Skeletal muscle satellite cell (primary cell): Measurements from ENCODE around the gene PIKFYVE.
A peak's percentile ranks its signal among the peaks of the same experiment; 100 is the strongest.

ENCODE experiments used
- H3K27me3 ChIP-seq: 2 replicates; pipeline ENCODE4 v1.7.0; 2013; ENCODE audit warnings: low read length; ENCODE audit not compliant: control insufficient read depth, insufficient read depth
- H3K36me3 ChIP-seq: 2 replicates; pipeline ENCODE4 v1.7.0; 2013; ENCODE audit warnings: mild to moderate bottlenecking, control low read depth, low read length; ENCODE audit not compliant: insufficient read depth
- H3K4me1 ChIP-seq: 2 replicates; pipeline ENCODE4 v1.7.0; 2013; ENCODE audit warnings: low read length; ENCODE audit not compliant: control insufficient read depth, insufficient read depth
- H3K4me2 ChIP-seq: 2 replicates; pipeline ENCODE4 v1.7.0; 2013; ENCODE audit warnings: mild to moderate bottlenecking, low read length
- H3K4me3 ChIP-seq: 2 replicates; pipeline ENCODE4 v1.7.0; 2013; ENCODE audit warnings: low read length
- H3K9ac ChIP-seq: 2 replicates; pipeline ENCODE4 v1.7.0; 2013; ENCODE audit warnings: mild to moderate bottlenecking, low read depth, low read length, moderate library complexity
- H3K9me3 ChIP-seq: replicated peaks from 2 replicates; pipeline ENCODE4 v1.7.0; 2013; ENCODE audit warnings: mild to moderate bottlenecking, control low read depth, low read length

Gene PIKFYVE

DNA sequence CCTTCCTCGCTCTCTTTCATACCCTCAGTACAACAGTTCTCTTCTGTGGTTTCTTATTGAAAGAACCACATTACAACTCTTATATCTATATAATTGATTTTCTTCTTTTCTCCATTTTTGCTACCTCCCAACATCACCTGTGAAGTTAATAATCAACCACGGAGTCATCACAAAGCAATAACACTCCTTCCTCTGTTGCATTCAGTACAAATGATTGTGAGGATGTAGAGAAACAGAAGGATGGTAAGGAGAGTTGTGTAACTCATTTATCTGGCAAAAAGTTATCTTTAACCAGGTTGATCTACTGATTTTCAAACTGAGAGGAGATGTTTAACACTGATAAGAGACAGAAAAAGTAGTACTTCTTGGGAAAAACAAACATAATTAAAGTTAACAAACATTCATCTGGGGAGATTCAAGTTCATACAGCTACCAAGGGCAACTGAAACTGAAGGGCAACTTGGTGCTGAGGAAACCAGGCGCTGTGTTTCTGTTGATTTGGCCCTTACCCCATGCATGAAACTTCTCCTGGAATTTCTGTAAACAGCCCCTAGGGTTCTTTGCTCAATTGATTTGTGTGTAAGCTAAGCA lies 25.3 kb upstream of the PIKFYVE start:
- Histone ChIP-seq H3K36me3 (peaks cover 54% of the 10 kb centered on the region), H3K9me3 (no peaks in the 10 kb centered on the region), H3K4me2 (no peak overlapping the region), H3K27me3 (no peaks in the 10 kb centered on the region), H3K4me3 (no peak overlapping the region), H3K9ac (no peak overlapping the region), H3K4me1 (no peaks in the 10 kb centered on the region)

DNA sequence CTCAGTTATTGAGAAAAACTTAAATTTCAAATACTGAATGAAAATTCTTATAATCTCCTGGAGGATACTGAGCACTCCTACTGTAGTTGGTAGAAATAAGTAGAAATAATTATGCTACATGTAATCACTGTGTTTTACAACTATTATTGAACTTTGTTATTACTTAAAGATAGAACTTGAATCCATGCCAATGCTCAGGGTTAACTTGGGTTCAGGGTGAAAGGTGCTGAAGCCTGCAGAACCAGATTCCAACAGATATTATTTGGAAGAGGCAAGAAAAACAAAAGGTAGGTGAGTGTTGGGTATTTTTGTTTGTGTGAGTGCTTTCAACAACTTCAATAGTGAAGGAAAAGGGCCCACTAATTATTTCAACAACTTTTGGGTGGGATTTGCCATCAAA lies 21.6 kb upstream of the PIKFYVE start:
- peaks cover 54% of the 10 kb centered on the region for H3K36me3 ChIP-seq
- no peak overlapping the region for H3K4me3 ChIP-seq

DNA sequence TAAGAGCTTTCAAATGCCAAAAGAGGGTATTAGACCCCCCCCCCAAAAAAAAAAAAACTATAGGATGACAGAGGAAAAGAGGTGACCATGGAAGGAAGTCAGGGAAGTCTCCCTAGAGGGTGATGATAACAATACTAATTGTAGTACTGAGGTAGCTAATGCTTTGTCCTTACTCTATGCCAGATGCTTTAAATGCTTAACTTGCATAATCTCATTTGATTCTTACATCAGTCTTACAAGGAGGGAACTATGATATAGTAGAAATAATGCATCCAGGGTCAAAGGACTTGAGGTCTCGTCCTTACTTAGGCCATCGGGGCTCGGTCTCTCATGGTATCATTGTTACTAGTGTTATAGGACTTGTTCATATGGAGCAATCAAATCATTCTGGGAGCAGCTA lies 20.3 kb upstream of the PIKFYVE start:
- Histone ChIP-seq H3K4me1 (peaks cover 3% of the 10 kb centered on the region), H3K4me2 (no peak overlapping the region), H3K27me3 (no peaks in the 10 kb centered on the region), H3K36me3 (peaks cover 54% of the 10 kb centered on the region), H3K9me3 (no peaks in the 10 kb centered on the region), H3K4me3 (no peak overlapping the region), H3K9ac (no peak overlapping the region)

More for the DNA sequence above, 21.6 kb upstream of the PIKFYVE start:
- no peaks in the 10 kb centered on the region for H3K9me3 ChIP-seq
- H3K9ac ChIP-seq = no peak overlapping the region
- H3K27me3 ChIP-seq = no peaks in the 10 kb centered on the region
- H3K4me1 ChIP-seq = no peaks in the 10 kb centered on the region
- no peak overlapping the region for H3K4me2 ChIP-seq

DNA sequence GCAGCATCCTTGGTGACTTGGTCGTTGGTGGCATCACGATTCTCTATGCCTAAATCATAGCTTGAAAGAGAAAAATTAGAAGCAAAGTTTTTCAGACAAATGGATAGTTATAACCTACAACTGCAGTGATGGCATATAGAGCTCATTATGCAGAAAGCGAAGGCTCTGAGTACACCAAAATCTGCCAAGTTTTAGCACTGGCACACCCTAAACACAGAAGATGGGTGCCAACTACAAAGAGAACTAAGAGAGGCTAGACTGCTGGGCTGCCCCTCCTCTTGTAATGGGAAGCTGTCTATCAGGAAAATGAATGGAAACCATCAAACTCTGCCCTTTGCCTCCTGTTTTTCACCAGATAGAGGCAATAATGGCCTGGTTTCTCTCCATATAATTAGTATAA lies 17.5 kb upstream of the PIKFYVE start:
- H3K4me3 ChIP-seq = no peak overlapping the region
- peaks cover 44% of the 10 kb centered on the region for H3K36me3 ChIP-seq
- H3K4me1 ChIP-seq = peaks cover 9% of the 10 kb centered on the region
- no peak overlapping the region for H3K9ac ChIP-seq
- no peaks in the 10 kb centered on the region for H3K27me3 ChIP-seq
- no peaks in the 10 kb centered on the region for H3K9me3 ChIP-seq
- no peak overlapping the region for H3K4me2 ChIP-seq

DNA sequence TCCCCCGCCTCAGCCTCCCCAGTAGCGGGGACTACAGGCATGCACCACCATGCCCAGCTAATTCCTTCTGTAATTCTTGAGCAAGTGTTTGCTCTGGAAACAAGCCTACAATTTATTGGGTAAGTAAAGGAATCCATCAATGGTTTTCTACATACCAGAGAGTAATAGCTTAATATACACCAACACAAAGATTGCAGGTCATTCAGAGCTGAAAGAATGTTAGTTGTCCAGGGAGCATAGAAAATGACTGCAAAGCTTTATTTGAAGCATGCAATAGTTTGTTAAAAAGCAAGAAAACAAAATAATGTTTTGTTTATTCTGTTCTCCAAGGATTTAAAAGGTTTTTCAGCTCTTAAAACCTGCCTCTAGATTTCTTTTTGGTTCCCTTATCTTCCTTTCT lies 16.8 kb upstream of the PIKFYVE start:
- Histone ChIP-seq H3K4me3 (no peak overlapping the region), H3K4me1 (peaks cover 13% of the 10 kb centered on the region), H3K4me2 (no peak overlapping the region), H3K9me3 (no peaks in the 10 kb centered on the region), H3K27me3 (no peaks in the 10 kb centered on the region), H3K36me3 (peaks cover 42% of the 10 kb centered on the region), H3K9ac (no peak overlapping the region)

DNA sequence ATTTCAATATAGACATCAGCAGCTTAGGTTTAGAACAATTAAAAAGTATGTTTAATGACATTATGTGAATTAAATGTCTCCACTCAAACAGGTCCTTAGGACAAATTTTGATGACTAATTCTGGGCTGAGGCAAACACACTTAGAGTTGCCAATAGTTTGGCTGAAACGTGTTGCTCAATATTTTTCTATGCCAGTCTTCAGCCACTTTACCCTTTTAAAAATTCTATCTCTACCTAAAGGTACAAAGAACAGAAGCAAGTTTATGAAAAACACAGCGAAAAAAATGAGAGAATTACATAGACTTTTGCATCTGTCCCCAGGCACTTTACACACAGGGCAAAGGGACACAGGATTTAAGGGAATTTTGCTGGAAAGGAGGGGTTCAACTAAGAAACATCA lies 15.7 kb upstream of the PIKFYVE start:
- H3K9me3 ChIP-seq = no peaks in the 10 kb centered on the region
- H3K4me3 ChIP-seq = no peak overlapping the region
- no peak overlapping the region for H3K4me2 ChIP-seq
- H3K9ac ChIP-seq = no peak overlapping the region
- H3K27me3 ChIP-seq = no peaks in the 10 kb centered on the region
- H3K4me1 ChIP-seq = peaks cover 13% of the 10 kb centered on the region
- H3K36me3 ChIP-seq = peaks cover 33% of the 10 kb centered on the region

DNA sequence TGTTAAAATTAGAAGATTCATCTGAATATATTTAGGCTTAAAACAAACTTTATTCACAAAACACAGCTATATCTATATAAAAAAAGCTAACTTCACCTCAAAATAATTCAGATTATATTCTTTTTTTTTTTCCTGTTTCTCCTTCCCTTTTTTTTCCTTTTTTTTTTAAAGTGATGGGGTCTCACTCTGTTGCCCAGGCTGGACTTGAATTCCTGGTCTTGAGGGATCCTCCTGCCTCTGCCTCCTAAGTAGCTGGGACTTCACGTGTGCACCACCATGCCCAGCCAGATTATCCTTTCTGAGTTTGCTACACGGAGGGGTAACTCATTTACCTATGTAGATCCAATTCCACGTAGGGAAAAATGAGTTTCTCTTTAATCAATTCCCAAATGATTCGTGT lies 15.0 kb upstream of the PIKFYVE start:
- Histone ChIP-seq H3K36me3 (peaks cover 33% of the 10 kb centered on the region), H3K27me3 (no peaks in the 10 kb centered on the region), H3K4me3 (no peak overlapping the region), H3K9ac (no peak overlapping the region), H3K9me3 (no peaks in the 10 kb centered on the region), H3K4me2 (no peak overlapping the region), H3K4me1 (peaks cover 17% of the 10 kb centered on the region)

DNA sequence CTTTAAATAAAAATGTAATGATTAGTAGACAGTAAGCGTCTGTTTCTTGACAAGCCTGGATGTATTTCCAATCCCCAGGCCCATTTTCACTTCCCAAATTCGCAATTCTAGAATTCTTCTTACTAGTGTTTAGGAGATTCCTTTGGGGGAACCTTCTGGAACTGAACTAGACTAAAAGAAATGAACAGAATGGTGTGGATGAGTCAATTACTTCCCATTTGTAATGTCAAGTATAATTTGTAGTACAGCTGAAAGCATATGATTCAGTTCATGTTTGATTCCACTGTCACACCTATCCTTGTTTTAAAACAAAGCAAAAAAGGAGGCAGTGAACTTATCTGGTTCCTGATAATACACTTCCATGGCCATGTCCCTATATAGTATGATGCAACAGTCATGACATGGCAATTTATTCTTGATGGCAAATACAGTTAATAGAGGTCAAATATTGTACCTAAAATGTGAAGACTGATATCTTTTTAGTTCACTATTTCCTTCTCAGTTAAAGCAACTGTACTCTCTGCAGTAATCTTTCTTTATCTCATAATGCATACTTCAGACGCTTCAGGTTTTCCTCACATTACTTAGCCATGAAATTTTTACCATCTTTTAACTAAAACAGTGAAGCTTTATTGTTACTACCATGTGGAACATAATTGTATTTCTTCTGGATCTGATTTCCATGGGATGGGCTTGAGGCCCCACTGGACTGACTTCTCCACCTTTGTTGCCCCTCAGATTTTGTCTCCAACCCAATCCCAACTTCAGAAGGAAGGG lies 13.2 kb upstream of the PIKFYVE start:
- H3K4me1 ChIP-seq = peaks cover 17% of the 10 kb centered on the region
- peaks cover 21% of the 10 kb centered on the region for H3K36me3 ChIP-seq
- peak overlapping the region; percentile 97 for H3K4me2 ChIP-seq
- H3K9ac ChIP-seq = no peak overlapping the region
- H3K9me3 ChIP-seq = no peaks in the 10 kb centered on the region
- H3K27me3 ChIP-seq = no peaks in the 10 kb centered on the region
- H3K4me3 ChIP-seq = no peak overlapping the region

DNA sequence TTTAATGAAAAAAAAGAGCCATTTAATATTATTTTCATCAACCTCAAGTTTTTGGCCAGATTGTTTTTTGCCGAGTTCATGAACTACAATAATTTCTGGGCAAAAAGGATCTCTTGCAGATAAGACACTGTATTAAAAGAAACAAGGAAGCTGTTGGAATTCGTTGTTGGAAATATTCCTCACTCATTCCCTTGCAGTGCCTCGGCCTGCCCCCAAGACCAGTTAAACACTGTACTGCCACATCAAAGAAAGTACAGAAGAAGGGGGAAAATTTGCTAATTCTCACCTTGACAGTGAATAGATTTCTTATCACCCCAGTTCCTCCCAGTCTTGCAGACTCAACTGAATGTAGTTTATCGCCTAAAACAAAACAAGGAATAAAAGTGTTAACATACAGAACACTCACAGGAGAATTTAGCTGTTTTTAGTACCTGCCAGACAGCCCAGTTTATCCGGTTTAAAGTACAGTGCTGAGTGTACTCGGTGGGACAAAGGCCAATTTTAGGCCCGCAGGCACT lies 12.4 kb upstream of the PIKFYVE start:
- peak overlapping the region; percentile 82 for H3K9ac ChIP-seq
- H3K4me2 ChIP-seq = peak overlapping the region; percentile 97
- H3K9me3 ChIP-seq = no peaks in the 10 kb centered on the region
- H3K4me1 ChIP-seq = peaks cover 17% of the 10 kb centered on the region
- peaks cover 15% of the 10 kb centered on the region for H3K36me3 ChIP-seq
- no peaks in the 10 kb centered on the region for H3K27me3 ChIP-seq
- H3K4me3 ChIP-seq = peak overlapping the region; percentile 98

DNA sequence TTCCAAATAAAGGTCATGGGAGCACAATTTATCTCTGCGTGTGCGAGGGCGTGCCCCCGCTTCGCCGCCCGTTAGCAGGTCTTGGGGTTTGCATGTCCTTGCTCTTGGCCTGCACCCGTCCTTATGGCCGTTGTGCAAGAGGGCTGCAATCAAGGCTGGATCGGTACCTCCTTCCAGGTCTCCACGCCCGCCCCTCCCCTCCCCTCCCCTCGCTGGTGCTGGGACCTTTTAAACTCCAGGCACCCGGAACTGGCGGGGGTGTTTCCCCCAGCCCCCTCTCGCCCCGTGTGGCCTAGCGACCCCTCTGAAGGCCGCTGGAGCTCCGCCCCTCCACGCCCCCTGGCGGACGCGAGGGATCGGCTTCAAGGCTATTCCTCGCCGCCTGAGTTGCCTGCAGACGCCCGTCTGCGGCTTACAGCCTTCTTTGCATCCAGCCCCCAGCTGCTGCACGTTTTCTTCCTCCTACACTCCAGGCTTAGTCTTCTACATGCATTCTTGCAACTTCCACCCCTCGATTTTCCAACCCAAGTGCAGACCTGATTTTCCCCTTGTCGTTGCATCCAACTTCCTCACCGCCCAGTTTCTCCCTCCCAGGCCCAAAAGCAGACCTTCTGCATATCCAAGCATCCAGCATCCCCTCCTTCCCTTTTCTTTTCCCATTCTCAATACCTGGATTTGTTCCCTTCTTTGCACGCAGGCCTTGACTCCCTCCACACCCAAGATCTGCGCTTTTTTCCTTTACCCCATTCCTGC lies 11.8 kb upstream of the PIKFYVE start:
- Histone ChIP-seq H3K4me3 (peak overlapping the region; percentile 98), H3K9ac (peak overlapping the region; percentile 82), H3K4me2 (peak overlapping the region; percentile 97), H3K4me1 (peaks cover 17% of the 10 kb centered on the region), H3K9me3 (no peaks in the 10 kb centered on the region), H3K36me3 (peaks cover 12% of the 10 kb centered on the region), H3K27me3 (no peaks in the 10 kb centered on the region)

DNA sequence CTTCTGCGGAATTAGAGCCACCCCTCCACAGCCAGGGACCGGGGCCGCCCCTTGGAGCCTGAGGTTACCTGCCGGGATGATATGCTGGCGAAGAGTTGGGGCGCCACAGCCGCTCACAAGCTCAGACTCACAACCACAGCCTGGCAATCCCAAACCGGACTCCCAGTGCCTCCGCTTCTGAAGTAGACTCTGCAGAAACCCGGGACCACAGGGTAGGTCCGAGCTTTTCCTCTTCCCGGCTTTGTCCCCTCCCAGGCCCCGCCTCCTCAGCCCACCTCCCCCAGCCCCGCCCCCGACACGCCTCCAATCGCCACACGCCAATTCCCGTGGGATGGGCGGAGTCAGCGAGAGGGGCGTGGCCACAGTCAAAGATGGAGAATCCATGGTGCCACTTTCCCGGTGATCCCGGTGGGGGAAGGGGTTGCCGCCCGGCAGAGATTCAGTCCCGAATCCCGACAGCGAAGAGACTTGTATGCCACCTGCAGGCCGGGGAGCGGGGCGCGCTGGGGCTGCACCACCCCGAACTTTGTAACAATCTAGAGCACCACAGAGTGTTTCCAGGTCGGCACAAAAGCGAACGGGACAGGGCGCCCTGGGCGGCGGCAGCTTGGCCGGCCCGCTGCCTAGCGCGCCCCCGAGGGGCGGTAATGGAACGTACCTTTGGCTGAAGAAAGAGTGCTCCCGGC lies 11.0 kb upstream of the PIKFYVE start, which contains the start of gene IDH1:
Gene IDH1 (minus strand): TSS at position 201 of the 686 bp plus-strand sequence. CDS start 3,520 bp downstream, outside the sequence.
- H3K36me3 ChIP-seq = peaks cover 12% of the 10 kb centered on the region
- H3K27me3 ChIP-seq = no peaks in the 10 kb centered on the region
- peaks cover 17% of the 10 kb centered on the region for H3K4me1 ChIP-seq
- H3K9me3 ChIP-seq = no peaks in the 10 kb centered on the region
- peak within 1 kb of the TSS; percentile 83 for H3K9ac ChIP-seq
- peak within 1 kb of the TSS; percentile 98 for H3K4me3 ChIP-seq
- peak within 1 kb of the TSS; percentile 97 for H3K4me2 ChIP-seq
